ENCODE data around the gene ARHGEF12.

DNA sequence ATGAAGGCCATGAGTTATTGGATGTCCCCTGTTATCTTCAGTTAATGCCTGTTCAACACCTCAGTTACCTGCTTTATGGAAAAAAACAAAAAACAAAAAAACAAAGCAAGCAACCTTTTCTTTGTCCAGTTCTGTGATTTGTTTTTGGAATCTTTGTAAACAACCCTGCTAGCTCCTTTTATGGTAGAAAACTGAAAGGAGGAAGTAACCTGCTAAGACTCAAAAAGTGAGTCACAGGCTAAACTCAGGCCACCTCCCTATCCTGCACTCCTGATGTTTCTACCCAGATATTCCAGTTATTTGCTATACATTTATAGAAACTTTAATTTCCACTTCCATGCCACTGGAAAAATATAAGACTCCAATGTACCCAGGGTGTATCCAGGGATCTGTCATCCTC, 31.7 kb upstream of the ARHGEF12 start:
- TF ChIP-seq, protein P1, sequence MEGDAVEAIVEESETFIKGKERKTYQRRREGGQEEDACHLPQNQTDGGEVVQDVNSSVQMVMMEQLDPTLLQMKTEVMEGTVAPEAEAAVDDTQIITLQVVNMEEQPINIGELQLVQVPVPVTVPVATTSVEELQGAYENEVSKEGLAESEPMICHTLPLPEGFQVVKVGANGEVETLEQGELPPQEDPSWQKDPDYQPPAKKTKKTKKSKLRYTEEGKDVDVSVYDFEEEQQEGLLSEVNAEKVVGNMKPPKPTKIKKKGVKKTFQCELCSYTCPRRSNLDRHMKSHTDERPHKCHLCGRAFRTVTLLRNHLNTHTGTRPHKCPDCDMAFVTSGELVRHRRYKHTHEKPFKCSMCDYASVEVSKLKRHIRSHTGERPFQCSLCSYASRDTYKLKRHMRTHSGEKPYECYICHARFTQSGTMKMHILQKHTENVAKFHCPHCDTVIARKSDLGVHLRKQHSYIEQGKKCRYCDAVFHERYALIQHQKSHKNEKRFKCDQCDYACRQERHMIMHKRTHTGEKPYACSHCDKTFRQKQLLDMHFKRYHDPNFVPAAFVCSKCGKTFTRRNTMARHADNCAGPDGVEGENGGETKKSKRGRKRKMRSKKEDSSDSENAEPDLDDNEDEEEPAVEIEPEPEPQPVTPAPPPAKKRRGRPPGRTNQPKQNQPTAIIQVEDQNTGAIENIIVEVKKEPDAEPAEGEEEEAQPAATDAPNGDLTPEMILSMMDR (IDR thresholded peaks at IDR 0.05) = no peak
- TF ChIP-seq POLR2A (IDR thresholded peaks at IDR 0.05) = no peak
